Colonic mucosa (tissue), 4 donors: ENCODE measurements around the gene TTYH3. TPM values are rescaled to one million over a fixed set of nuclear protein-coding genes. Genes with fewer than 3 reads are reported as not detected.
A peak's percentile ranks its signal among the peaks of the same experiment; 100 is the strongest.
"Not testable (repeated sequence)": the region's sequence is repeated elsewhere in the genome, so short reads cannot be mapped to it uniquely, and the experiment has no call there.

Experiments used
- DNase-seq: peaks from one replicate; pipeline ENCODE4 v3.0.0-alpha.2; 2020
- H3K27ac ChIP-seq: fragments of 200-600 bp; one replicate; pipeline ENCODE4 v1.8.0; 2021
- H3K27me3 ChIP-seq: fragments of 200-600 bp; one replicate; pipeline ENCODE4 v1.8.0; 2021
- H3K36me3 ChIP-seq: fragments of 200-600 bp; one replicate; pipeline ENCODE4 v1.8.0; 2021
- H3K4me1 ChIP-seq: fragments of 200-600 bp; one replicate; pipeline ENCODE4 v1.8.0; 2021; ENCODE audit warnings: mild to moderate bottlenecking
- H3K4me3 ChIP-seq: fragments of 200-600 bp; one replicate; pipeline ENCODE4 v1.8.0; 2021
- H3K9ac ChIP-seq, 2 donors: one replicate each; pipeline ENCODE4 v1.7.0; 2013; ENCODE audit warnings: control low read depth in 2 of 2, low read depth in 2 of 2, low read length in 2 of 2
- H3K9me3 ChIP-seq: fragments of 200-600 bp; one replicate; pipeline ENCODE4 v1.8.0; 2021
- CTCF ChIP-seq: fragments of 200-600 bp; IDR thresholded peaks from one replicate; pipeline ENCODE4 v1.8.0; 2022; ENCODE audit warnings: antibody characterized with exemption, mild to moderate bottlenecking
- intact Hi-C: fragments of 100-400 bp; cut with DNase I; formaldehyde crosslinking; loops from one replicate; pipeline ENCODE4 v1.14.1; 2022
- total RNA-seq, 2 donors: library from RNA; stranded (reverse); fragmentation: NEBNext Ultra II Directional in 1 of 2; extraction: Animal tissue kit (Norgen Biotek cat#: 25700) in 1 of 2; gene quantifications; one replicate each; pipeline ENCODE4 v1.2.1, GENCODE V29; 2021
- donor health status: healthy.
- donor health status: DM: no; HTN: no; CAD: no.
- donor health status: DM: no; HTN: no; CAD: no.

Gene TTYH3
- total RNA-seq, 2 donors from 2014 or later: 50.0 to 59.5 TPM

GRCh38 chr7:2675256-2675764, 43.5 kb downstream of the TTYH3 start:
- intact Hi-C loops: no loop called here
- Histone ChIP-seq H3K4me1 (no peaks in the 10 kb centered on the region), H3K9ac (no peak overlapping the region), H3K36me3 (no peaks in the 10 kb centered on the region), H3K27ac (no peak overlapping the region), H3K4me3 (no peak overlapping the region), H3K9me3 (no peaks in the 10 kb centered on the region), H3K27me3 (no peaks in the 10 kb centered on the region)
- TF ChIP-seq CTCF: no peak
- DNase-seq: no peak

- H3K9me3 ChIP-seq, H3K4me3 ChIP-seq, DNase-seq, H3K9ac ChIP-seq, H3K36me3 ChIP-seq, intact Hi-C loops, H3K27me3 ChIP-seq, H3K27ac ChIP-seq, H3K4me1 ChIP-seq: not testable (repeated sequence)
Observed at GRCh38 chr7:2676576-2676975, 44.8 kb downstream of the TTYH3 start.

GRCh38 chr7:2678454-2678853, 46.7 kb downstream of the TTYH3 start:
- intact Hi-C loops, DNase-seq: not testable (repeated sequence)

GRCh38 chr7:2679135-2680127, 47.6 kb downstream of the TTYH3 start:
- H3K27ac ChIP-seq, H3K4me3 ChIP-seq, H3K9ac ChIP-seq, DNase-seq, H3K4me1 ChIP-seq, H3K36me3 ChIP-seq, H3K27me3 ChIP-seq, H3K9me3 ChIP-seq: not testable (repeated sequence)
- intact Hi-C loops: loop anchor here (5.0 kb wide), 1 partner anchor 232 kb away; no protein-coding TSS in a partner anchor

More at GRCh38 chr7:2678454-2678853, 46.7 kb downstream of the TTYH3 start:
- not testable (repeated sequence) for H3K27ac ChIP-seq, H3K4me1 ChIP-seq, H3K4me3 ChIP-seq, H3K9me3 ChIP-seq, H3K27me3 ChIP-seq, H3K9ac ChIP-seq, H3K36me3 ChIP-seq

GRCh38 chr7:2680256-2680655, 48.5 kb downstream of the TTYH3 start:
- Histone ChIP-seq H3K9me3 (no peaks in the 10 kb centered on the region), H3K36me3 (no peaks in the 10 kb centered on the region), H3K27ac (no peak overlapping the region), H3K4me3 (no peak overlapping the region), H3K9ac (no peak overlapping the region), H3K4me1 (no peaks in the 10 kb centered on the region), H3K27me3 (peaks cover 3% of the 10 kb centered on the region)
- no peak for DNase-seq
- intact Hi-C loops: loop anchor here (5.0 kb wide), 1 partner anchor 233 kb away; no protein-coding TSS in a partner anchor
- TF ChIP-seq CTCF: no peak

- no peak overlapping the region for H3K9ac ChIP-seq
- H3K4me3 ChIP-seq: no peak overlapping the region
- DNase-seq: peak; percentile 88
- no peaks in the 10 kb centered on the region for H3K36me3 ChIP-seq
- H3K4me1 ChIP-seq: no peaks in the 10 kb centered on the region
- no peaks in the 10 kb centered on the region for H3K9me3 ChIP-seq
- intact Hi-C loops: loop anchor here (5.0 kb wide), 1 partner anchor 234 kb away; no protein-coding TSS in a partner anchor
- H3K27ac ChIP-seq: no peak overlapping the region
- TF ChIP-seq CTCF: peak; percentile 59
- H3K27me3 ChIP-seq: peaks cover 5% of the 10 kb centered on the region
Observed at GRCh38 chr7:2680792-2681490, 49.2 kb downstream of the TTYH3 start.
